ENCODE data around the gene GPR78. TPM values are rescaled to one million over a fixed set of nuclear protein-coding genes. Genes with fewer than 3 reads are reported as not detected.

GPR78 gene
- total and polyA plus RNA-seq, 2 of the 13 experiments (the other 11 are each of a cell fraction or from before 2014, with no cell fraction given) = 0.01 to 0.07 TPM

DNA sequence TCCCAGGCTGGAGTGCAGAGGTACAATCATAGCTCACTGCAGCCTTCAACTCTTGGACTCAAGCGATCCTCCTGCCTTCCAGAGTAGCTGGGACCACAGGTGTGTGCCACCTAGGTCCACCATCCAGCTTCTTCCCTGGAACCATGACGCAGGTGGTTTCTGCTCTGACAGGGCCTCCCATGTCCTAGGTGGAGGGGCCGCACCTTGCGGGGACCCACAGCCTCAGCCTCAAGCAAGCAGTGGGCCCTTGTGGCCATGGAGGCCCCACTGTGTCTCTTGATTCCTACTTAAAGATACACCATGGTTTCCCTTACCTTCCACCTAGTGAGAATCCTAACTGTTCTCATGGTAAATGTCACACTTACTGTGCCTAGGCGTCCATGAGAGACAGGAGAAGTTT, 6.9 kb upstream of the GPR78 start (continued):
- TF ChIP-seq HCFC1 (IDR thresholded peaks at IDR 0.05; ENCODE audit: low read depth, low read length) (no peak), SRSF1 (optimal IDR thresholded peaks at IDR 0.05; ENCODE audit: low read depth, low read length) (no peak), PRMT3 (CRISPR knock-in tag; IDR thresholded peaks at IDR 0.05; ENCODE audit: borderline replicate concordance, low read depth) (no peak), FOXA3 (CRISPR knock-in tag; IDR thresholded peaks at IDR 0.05) (no peak), NFIB (CRISPR knock-in tag; IDR thresholded peaks at IDR 0.05; ENCODE audit: borderline replicate concordance) (no peak), TFDP2 (CRISPR knock-in tag; IDR thresholded peaks at IDR 0.05) (no peak), ZNF720 (CRISPR knock-in tag; IDR thresholded peaks at IDR 0.05) (no peak), ZNF547 (CRISPR knock-in tag; IDR thresholded peaks at IDR 0.05) (no peak), SPEN (CRISPR knock-in tag; IDR thresholded peaks at IDR 0.05; ENCODE audit: low read depth) (no peak)

DNA sequence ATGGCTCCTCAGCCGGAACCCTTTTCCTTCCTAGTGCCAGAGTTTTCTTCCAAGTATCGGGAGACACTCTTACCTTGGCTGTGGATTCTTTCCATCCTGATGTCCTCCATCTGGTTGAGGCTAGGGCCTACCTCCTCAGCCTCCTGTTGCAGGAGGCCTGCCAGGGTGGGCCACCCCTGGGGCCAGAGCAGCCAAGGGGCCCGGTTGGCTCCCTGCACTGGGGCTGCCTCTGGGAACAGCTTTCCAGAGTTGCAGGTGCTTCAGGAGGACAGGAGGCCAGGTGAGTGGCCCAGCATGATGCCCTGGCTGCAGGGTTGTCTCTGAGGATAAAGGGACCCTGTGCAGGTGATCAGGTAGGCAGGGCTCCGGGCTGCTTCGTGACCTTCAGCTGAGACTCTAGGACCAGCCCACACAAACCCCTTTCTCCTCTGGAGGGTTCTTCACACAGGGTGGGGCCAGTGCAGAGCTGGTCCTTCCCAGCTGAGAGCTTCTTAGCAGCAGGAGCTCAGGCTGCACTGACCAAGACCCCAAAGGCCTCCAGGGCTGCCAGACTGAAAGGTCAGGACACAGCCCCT, 5.3 kb upstream of the GPR78 start:
- ChIA-PET POLR2A (no interaction called here), CTCF (ENCODE audit: low intra/inter-chr PET ratio, low total read pairs) (no interaction called here)
- Histone ChIP-seq H3K4me2 (ENCODE audit: low read depth, low read length) (no peak overlapping the region), H3K4me1 (ENCODE audit: insufficient read depth, low read length) (no peaks in the 10 kb centered on the region), H3K79me2 (ENCODE audit: insufficient read depth, low read length) (no peaks in the 10 kb centered on the region), H2AFZ (ENCODE audit: low read length) (no peak overlapping the region), H3K36me3 (replicated peaks in 1 of 2; ENCODE audit: control insufficient read depth in 1 of 2, insufficient read depth in 2 of 2, low read length in 2 of 2) (no peaks in the 10 kb centered on the region), H3K27ac (ENCODE audit: extremely low read length, insufficient read depth, low read length) (no peak overlapping the region), H3K4me3 (replicated peaks in 1 of 3; ENCODE audit: insufficient read depth in 1 of 3, low read depth in 2 of 3, low read length in 3 of 3) (no peak overlapping the region), H3K9ac (ENCODE audit: insufficient read depth, low read depth, low read length) (no peak overlapping the region), H3K9me3 (ENCODE audit: low read length) (no peaks in the 10 kb centered on the region), H4K20me1 (ENCODE audit: insufficient read depth, low read length) (no peaks in the 10 kb centered on the region), H3K27me3 (ENCODE audit: control insufficient read depth in 1 of 2, insufficient read depth in 2 of 2, low read length in 2 of 2) (peaks cover 1 to 5% of the 10 kb centered on the region in 2 experiments; a peak in 1 of 5 replicates)
- no peak for FAIRE-seq
- 12% methylated on average over 4 of the region's 5 CpGs for WGBS (ENCODE audit: low lambda C conversion rate)
- no peak for ATAC-seq
- TF ChIP-seq, protein P1, sequence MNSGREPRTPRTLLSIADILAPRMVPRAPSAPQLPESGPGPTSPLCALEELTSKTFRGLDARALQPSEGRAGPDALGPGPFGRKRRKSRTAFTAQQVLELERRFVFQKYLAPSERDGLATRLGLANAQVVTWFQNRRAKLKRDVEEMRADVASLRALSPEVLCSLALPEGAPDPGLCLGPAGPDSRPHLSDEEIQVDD (CRISPR knock-in tag; IDR thresholded peaks at IDR 0.05; ENCODE audit: borderline replicate concordance) = no peak
- intact Hi-C loops (cut with micrococcal nuclease; ENCODE audit: unreplicated experiment) (no loop called here), in situ Hi-C loops (cut with HindIII; ENCODE audit: extremely low pct_ligation_motif_present, low pct_unique_long_range_greater_than_20kb) (no loop called here)
- DNase-seq (ENCODE audit: low spot score) = no peak
- no TSS peak for BruUV-seq (replicated peaks)
